Adrenal gland (tissue), 5 donors: Measurements from ENCODE around the gene CARS1.

ENCODE experiments used
- POLR2A ChIP-seq, 2 donors: fragments of 450-650 bp; IDR thresholded peaks; one replicate each; pipeline ENCODE4 v1.6.1; 2017; ENCODE audit warnings: antibody characterized with exemption in 2 of 2, mild to moderate bottlenecking in 2 of 2, moderate library complexity in 1 of 2
- TF ChIP-seq, protein P1 (sequence below), 6 experiments: fragments of 450-650 bp in 4 of 6; fragments of 200-600 bp in 2 of 6; sonication (generic) in 1 of 6; IDR thresholded peaks; 1 replicate in 5 of 6; 2 replicates in 1 of 6; pipeline versions ENCODE4 v1.5.1 to v1.8.0; 2016 to 2021; ENCODE audit warnings: antibody characterized with exemption in 6 of 6, mild to moderate bottlenecking in 2 of 6, moderate library complexity in 1 of 6
- donor health status: DM: no; HTN: no; CAD: no.

DNA sequence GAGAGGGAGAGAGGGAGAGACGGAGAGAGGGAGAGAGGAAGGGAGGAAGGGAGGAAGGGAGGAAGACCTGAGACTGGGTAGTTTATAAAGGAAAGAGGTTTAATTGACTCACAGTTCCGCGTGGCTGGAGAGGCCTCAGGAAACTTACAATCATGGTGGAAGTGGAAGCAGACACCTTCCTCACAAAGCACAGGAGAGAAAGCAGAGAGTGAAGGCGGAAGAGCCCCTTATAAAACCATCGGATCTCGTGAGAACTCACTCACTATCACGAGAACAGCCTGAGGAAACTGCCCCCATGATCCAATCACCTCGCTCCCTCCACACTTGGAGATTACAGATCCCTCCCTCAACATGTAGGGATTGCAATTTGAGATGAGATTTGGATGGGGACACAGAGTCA is 12.2 kb upstream of the CARS1 start:
- TF ChIP-seq POLR2A (IDR thresholded peaks at IDR 0.05): no peak
- TF ChIP-seq, protein P1, sequence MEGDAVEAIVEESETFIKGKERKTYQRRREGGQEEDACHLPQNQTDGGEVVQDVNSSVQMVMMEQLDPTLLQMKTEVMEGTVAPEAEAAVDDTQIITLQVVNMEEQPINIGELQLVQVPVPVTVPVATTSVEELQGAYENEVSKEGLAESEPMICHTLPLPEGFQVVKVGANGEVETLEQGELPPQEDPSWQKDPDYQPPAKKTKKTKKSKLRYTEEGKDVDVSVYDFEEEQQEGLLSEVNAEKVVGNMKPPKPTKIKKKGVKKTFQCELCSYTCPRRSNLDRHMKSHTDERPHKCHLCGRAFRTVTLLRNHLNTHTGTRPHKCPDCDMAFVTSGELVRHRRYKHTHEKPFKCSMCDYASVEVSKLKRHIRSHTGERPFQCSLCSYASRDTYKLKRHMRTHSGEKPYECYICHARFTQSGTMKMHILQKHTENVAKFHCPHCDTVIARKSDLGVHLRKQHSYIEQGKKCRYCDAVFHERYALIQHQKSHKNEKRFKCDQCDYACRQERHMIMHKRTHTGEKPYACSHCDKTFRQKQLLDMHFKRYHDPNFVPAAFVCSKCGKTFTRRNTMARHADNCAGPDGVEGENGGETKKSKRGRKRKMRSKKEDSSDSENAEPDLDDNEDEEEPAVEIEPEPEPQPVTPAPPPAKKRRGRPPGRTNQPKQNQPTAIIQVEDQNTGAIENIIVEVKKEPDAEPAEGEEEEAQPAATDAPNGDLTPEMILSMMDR (IDR thresholded peaks at IDR 0.05): no peak
